Left ventricle myocardium inferior (tissue), 1 donor: ENCODE measurements around the gene GOLGB1. TPM values are rescaled to one million over a fixed set of nuclear protein-coding genes. Genes with fewer than 3 reads are reported as not detected.

Experiments used
- DNase-seq: peaks from one replicate; pipeline ENCODE4 v3.0.0-alpha.2; 2020
- H3K27ac ChIP-seq: fragments of 200-600 bp; replicated peaks from 2 replicates; pipeline ENCODE4 v1.8.0; 2021
- H3K27me3 ChIP-seq: fragments of 200-600 bp; 2 replicates; pipeline ENCODE4 v1.8.0; 2021; ENCODE audit warnings: low read depth
- H3K36me3 ChIP-seq: fragments of 200-600 bp; 2 replicates; pipeline ENCODE4 v1.8.0; 2021
- H3K4me1 ChIP-seq: fragments of 200-600 bp; 2 replicates; pipeline ENCODE4 v1.8.0; 2021
- H3K4me3 ChIP-seq: fragments of 200-600 bp; 2 replicates; pipeline ENCODE4 v1.8.0; 2021; ENCODE audit warnings: mild to moderate bottlenecking, moderate library complexity
- H3K9me3 ChIP-seq: fragments of 200-600 bp; replicated peaks from 2 replicates; pipeline ENCODE4 v1.8.0; 2021
- intact Hi-C: fragments of 100-400 bp; cut with micrococcal nuclease; formaldehyde crosslinking; loops from one replicate; pipeline ENCODE4 v1.11.0; 2022
- total RNA-seq: library from RNA; stranded (reverse); fragmentation: NEBNext Ultra II Directional; extraction: Animal tissue kit (Norgen Biotek cat#: 25700); gene quantifications from one replicate; pipeline ENCODE4 v1.2.1, GENCODE V29; 2021
- TF ChIP-seq, protein P1 (sequence below): fragments of 200-600 bp; IDR thresholded peaks from 2 replicates; pipeline ENCODE4 v1.8.0; 2021; ENCODE audit warnings: antibody characterized with exemption, mild to moderate bottlenecking, borderline replicate concordance
- donor health status: DM: no; HTN: yes; CAD: no; lungs with severe emphysema.

GOLGB1 gene
- total RNA-seq, 1 donor from 2014 or later, result 56.1 TPM

GRCh38 chr3:121663171-121663847 is 86.2 kb downstream of the GOLGB1 start:
- DNase-seq, result no peak
- Histone ChIP-seq H3K4me1 (peaks cover 41% of the 10 kb centered on the region), H3K4me3 (no peak overlapping the region), H3K27ac (peak overlapping the region; percentile 65), H3K9me3 (no peaks in the 10 kb centered on the region), H3K36me3 (peaks cover 51% of the 10 kb centered on the region), H3K27me3 (no peaks in the 10 kb centered on the region)
- TF ChIP-seq, protein P1, sequence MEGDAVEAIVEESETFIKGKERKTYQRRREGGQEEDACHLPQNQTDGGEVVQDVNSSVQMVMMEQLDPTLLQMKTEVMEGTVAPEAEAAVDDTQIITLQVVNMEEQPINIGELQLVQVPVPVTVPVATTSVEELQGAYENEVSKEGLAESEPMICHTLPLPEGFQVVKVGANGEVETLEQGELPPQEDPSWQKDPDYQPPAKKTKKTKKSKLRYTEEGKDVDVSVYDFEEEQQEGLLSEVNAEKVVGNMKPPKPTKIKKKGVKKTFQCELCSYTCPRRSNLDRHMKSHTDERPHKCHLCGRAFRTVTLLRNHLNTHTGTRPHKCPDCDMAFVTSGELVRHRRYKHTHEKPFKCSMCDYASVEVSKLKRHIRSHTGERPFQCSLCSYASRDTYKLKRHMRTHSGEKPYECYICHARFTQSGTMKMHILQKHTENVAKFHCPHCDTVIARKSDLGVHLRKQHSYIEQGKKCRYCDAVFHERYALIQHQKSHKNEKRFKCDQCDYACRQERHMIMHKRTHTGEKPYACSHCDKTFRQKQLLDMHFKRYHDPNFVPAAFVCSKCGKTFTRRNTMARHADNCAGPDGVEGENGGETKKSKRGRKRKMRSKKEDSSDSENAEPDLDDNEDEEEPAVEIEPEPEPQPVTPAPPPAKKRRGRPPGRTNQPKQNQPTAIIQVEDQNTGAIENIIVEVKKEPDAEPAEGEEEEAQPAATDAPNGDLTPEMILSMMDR, result no peak
- intact Hi-C loops, result no loop called here

DNA sequence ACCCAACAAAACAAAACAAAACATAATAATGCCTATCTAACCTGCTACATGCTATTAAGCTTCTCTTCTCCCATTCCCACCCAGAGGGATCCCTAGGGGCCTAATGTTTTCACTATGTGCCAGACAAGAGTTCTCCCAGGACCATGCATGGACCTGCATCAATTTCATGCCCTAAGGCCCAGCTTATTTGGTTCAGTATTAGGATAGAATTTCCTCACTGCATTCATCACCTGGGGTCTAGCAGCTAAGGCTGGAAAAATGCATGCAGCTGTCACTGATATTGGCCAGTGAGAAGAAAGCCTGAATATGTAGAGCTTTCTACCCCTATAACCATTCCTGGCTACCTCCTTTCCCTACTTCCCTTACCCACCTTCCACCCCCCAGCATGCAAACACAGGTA is 86.8 kb downstream of the GOLGB1 start:
- peaks cover 41% of the 10 kb centered on the region for H3K4me1 ChIP-seq
- no peaks in the 10 kb centered on the region for H3K9me3 ChIP-seq
- no peak overlapping the region for H3K4me3 ChIP-seq
- DNase-seq, result no peak
- peak overlapping the region; percentile 65 for H3K27ac ChIP-seq
- H3K27me3 ChIP-seq, result no peaks in the 10 kb centered on the region
- H3K36me3 ChIP-seq, result peaks cover 45% of the 10 kb centered on the region
- TF ChIP-seq, protein P1, result no peak
- intact Hi-C loops, result no loop called here

DNA sequence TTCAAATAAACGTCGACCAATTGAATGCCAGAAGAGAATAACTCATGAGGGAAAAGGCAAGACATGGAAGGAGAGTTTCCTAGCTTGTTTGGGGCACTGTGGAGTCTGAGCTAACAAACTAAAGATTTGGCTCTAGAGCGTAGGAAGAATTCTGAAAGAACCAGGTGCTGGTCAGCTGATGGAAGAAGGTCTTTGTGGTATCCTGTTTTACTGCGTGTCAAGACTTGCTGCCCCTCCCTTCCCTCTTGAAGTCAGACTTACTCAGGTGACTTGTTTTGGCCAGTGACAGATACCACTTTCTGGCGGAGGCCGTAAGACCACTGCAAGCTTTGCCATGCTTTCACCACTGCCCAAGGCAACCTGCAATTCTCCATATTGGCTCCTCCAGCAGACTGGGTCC is 88.2 kb downstream of the GOLGB1 start:
- H3K36me3 ChIP-seq, result peaks cover 32% of the 10 kb centered on the region
- intact Hi-C loops, result no loop called here
- DNase-seq, result no peak
- H3K27me3 ChIP-seq, result no peaks in the 10 kb centered on the region
- peaks cover 41% of the 10 kb centered on the region for H3K4me1 ChIP-seq
- no peaks in the 10 kb centered on the region for H3K9me3 ChIP-seq
- H3K4me3 ChIP-seq, result no peak overlapping the region
- H3K27ac ChIP-seq, result peak overlapping the region; percentile 69
- TF ChIP-seq, protein P1, result no peak

GRCh38 chr3:121660356-121661171 is 89.0 kb downstream of the GOLGB1 start, which contains the start of gene HCLS1:
TSS of gene HCLS1 (minus strand) at chr3:121660903. CDS start at chr3:121658347, 2,556 bp downstream.
- peaks cover 41% of the 10 kb centered on the region for H3K4me1 ChIP-seq
- DNase-seq, result peak; percentile 34
- TF ChIP-seq, protein P1, result no peak
- H3K27me3 ChIP-seq, result no peaks in the 10 kb centered on the region
- H3K9me3 ChIP-seq, result no peaks in the 10 kb centered on the region
- peak within 1 kb of the TSS; percentile 69 for H3K27ac ChIP-seq
- peaks cover 24% of the 10 kb centered on the region for H3K36me3 ChIP-seq
- intact Hi-C loops, result no loop called here
- H3K4me3 ChIP-seq, result peak within 1 kb of the TSS; percentile 58

- Histone ChIP-seq H3K27me3 (no peaks in the 10 kb centered on the region), H3K4me1 (peaks cover 41% of the 10 kb centered on the region), H3K27ac (peak overlapping the region; percentile 69), H3K9me3 (no peaks in the 10 kb centered on the region), H3K4me3 (peak overlapping the region; percentile 58), H3K36me3 (peaks cover 14% of the 10 kb centered on the region)
- no peak for DNase-seq
- intact Hi-C loops, result no loop called here
- TF ChIP-seq, protein P1, result no peak
Observed at GRCh38 chr3:121659586-121659985, 90.0 kb downstream of the GOLGB1 start.
